ENCODE measurements around the gene PAN3.
A peak's percentile ranks its signal among the peaks of the same experiment; 100 is the strongest.

GRCh38 chr13:28324181-28324789 is 185.9 kb downstream of the PAN3 start:
- TF ChIP-seq, protein P1, sequence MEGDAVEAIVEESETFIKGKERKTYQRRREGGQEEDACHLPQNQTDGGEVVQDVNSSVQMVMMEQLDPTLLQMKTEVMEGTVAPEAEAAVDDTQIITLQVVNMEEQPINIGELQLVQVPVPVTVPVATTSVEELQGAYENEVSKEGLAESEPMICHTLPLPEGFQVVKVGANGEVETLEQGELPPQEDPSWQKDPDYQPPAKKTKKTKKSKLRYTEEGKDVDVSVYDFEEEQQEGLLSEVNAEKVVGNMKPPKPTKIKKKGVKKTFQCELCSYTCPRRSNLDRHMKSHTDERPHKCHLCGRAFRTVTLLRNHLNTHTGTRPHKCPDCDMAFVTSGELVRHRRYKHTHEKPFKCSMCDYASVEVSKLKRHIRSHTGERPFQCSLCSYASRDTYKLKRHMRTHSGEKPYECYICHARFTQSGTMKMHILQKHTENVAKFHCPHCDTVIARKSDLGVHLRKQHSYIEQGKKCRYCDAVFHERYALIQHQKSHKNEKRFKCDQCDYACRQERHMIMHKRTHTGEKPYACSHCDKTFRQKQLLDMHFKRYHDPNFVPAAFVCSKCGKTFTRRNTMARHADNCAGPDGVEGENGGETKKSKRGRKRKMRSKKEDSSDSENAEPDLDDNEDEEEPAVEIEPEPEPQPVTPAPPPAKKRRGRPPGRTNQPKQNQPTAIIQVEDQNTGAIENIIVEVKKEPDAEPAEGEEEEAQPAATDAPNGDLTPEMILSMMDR (conservative IDR thresholded peaks at IDR 0.05 in 1 of 2, IDR thresholded peaks at IDR 0.05 in 1 of 2; ENCODE audit: low read depth in 1 of 2, low read length in 2 of 2) = peak; percentile 85 to 88
- no peak for TF ChIP-seq EZH2 (IDR thresholded peaks at IDR 0.05; ENCODE audit: low read length, missing control alignments)
